ENCODE results near the gene HPD. TPM values are rescaled to one million over a fixed set of nuclear protein-coding genes. Genes with fewer than 3 reads are reported as not detected.

Gene HPD
- total RNA-seq, 1 donor from 2014 or later: 1.3 TPM

GRCh38 chr12:121831571-121832245, 27.0 kb downstream of the HPD start:
- no peak for DNase-seq (ENCODE audit: low spot score)
- intact Hi-C loops (cut with DNase I): no loop called here

GRCh38 chr12:121830588-121831265, 27.9 kb downstream of the HPD start:
- DNase-seq (ENCODE audit: low spot score): no peak
- intact Hi-C loops (cut with DNase I): no loop called here

DNA sequence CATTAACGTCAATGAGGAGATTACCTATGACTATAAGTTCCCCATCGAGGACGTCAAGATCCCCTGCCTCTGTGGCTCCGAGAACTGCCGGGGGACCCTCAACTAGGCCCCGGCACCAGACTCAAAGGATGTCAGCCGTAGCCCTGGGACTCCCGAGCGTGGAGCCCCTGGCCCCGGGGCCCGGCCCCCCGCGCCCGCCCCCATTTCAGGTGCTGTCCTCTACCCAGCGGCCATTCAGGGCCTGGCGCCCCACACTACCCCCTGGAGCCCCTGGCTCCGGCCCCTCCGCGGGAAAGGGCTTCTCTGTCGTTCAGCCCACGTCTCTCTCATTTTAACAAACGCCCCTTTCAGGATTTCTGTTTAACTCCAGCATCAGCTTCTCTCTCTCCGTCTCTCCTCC, 28.5 kb downstream of the HPD start:
- intact Hi-C loops (cut with DNase I): no loop called here
- DNase-seq (ENCODE audit: low spot score): no peak

GRCh38 chr12:121829250-121829918, 29.3 kb downstream of the HPD start:
- DNase-seq (ENCODE audit: low spot score): no peak
- intact Hi-C loops (cut with DNase I): no loop called here

GRCh38 chr12:121828826-121829225, 29.8 kb downstream of the HPD start:
- intact Hi-C loops (cut with DNase I): no loop called here
- DNase-seq (ENCODE audit: low spot score): no peak

DNA sequence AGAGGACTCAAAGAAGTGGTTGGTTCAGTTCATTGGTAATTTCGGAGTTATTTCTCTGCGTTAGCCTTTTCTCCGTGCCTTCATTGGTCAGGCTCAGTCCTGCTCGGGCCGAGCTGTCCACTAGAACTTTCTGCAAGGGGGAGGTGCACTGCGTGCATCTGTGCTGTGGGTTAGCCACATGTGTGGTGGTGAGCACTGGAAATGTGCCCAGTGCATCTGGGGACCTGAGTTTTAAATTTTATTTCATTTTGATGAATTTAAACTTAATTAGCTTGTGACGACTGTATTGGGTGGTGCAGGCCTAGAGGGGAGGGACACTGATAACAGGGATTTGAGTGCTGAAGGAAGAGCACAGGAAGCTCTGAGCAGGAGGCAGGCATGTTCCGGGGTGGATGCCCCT, 30.4 kb downstream of the HPD start:
- no peak for DNase-seq (ENCODE audit: low spot score)

GRCh38 chr12:121827351-121828099, 31.1 kb downstream of the HPD start:
- DNase-seq (ENCODE audit: low spot score): no peak
- intact Hi-C loops (cut with DNase I): no loop called here

More for the DNA sequence above, 30.4 kb downstream of the HPD start:
- intact Hi-C loops (cut with DNase I): no loop called here

DNA sequence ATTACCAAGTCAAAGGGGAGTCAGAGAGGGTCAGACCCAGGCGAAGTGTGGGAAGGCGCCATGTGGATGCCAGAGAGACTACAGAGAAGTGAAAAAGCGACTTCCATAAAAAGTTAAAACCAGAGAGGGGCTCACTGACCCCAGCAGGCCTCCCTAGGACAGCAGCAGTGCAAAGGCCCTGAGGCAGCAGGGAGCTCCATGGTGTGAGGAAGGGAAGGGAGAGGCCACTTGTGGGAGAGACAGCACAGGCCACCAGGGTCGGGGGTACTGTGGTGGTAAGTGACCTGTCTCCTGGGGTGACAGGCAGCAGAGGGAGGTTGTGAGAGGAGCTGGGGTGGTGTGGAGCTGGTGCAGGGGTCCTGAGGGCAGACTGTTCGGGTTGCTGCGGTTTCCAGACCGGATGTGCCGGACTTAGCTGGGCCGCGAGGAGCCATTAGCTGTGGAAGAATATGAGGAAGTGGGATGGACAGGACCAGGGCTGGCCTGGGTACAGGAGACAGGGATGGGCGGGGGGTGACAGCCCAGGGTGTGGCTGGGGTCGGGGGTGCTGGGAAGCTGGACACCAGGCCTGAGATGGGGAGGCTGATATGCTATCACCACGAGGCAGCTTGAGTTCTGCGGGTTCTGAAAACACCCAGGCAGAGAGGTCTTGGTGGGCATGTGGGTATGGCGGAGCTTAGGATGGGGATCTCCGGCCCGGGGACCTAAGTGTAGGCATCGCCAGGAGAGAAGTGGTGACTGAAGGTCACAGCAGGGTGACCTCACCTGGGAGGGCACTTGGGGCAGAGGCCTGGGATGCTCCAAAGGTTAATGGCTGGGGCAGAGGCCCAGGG, 32.1 kb downstream of the HPD start:
- no peak for DNase-seq (ENCODE audit: low spot score)
- intact Hi-C loops (cut with DNase I): no loop called here

DNA sequence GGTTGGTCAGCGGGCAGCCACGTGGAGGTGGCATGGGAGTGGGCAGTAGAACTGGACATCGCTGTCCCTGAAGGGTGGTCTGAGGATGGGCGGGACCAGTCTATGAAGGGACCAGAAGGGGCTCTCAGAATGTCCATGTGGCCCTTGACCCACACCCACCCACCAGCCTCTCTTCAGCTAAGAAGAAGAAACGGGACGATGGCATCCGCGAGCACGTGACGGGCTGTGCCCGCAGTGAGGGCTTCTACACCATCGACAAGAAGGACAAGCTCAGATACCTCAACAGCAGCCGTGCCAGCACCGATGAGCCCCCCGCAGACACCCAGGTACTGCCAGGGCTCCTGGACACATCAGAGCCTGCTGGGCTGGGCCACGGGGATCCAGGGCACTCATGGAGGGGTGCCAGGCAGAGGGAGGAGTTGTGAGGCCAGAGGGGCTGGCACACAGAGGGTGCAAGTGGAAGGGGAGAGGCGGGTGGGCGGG, 33.6 kb downstream of the HPD start:
- intact Hi-C loops (cut with DNase I): no loop called here
- no peak for DNase-seq (ENCODE audit: low spot score)

DNA sequence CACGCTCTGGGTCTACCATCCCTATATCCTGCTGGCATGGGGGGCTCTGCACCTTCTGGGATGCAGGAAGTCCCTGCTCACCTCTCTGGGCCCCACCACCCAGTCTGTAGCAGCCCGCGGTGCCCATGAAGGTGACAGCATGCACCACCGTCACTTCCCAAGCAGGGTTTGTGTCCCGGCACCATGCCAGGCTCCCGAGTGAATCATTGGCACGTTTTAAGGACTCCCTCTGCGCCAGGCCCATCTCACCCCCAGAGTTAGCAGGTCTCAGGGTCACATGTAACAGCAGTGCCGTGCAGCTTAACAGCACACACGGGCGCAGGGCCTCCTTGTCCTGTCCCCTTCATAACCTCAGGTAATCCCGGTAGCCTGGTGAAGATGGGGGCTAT, 34.9 kb downstream of the HPD start:
- intact Hi-C loops (cut with DNase I): no loop called here
- DNase-seq (ENCODE audit: low spot score): no peak

DNA sequence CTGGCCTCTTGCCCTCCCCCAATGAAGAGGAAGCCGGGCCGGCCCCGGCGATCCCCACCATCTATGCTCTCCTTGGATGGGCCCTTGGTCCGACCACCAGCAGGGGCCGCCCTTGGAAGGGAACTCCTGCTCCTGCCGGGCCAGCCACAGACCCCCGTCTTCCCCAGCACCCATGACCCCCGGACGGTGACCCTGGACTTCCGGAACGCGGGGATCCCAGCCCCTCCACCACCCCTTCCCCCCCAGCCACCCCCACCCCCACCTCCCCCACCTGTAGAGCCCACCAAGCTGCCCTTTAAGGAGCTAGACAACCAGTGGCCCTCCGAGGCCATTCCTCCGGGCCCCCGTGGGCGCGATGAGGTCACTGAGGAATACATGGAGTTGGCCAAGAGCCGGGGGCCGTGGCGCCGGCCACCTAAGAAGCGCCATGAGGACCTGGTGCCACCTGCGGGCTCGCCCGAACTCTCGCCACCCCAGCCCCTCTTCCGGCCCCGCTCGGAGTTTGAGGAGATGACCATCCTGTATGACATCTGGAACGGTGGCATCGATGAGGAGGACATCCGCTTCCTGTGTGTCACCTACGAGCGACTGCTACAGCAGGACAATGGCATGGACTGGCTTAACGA, 35.4 kb downstream of the HPD start:
- no peak for DNase-seq (ENCODE audit: low spot score)

DNA sequence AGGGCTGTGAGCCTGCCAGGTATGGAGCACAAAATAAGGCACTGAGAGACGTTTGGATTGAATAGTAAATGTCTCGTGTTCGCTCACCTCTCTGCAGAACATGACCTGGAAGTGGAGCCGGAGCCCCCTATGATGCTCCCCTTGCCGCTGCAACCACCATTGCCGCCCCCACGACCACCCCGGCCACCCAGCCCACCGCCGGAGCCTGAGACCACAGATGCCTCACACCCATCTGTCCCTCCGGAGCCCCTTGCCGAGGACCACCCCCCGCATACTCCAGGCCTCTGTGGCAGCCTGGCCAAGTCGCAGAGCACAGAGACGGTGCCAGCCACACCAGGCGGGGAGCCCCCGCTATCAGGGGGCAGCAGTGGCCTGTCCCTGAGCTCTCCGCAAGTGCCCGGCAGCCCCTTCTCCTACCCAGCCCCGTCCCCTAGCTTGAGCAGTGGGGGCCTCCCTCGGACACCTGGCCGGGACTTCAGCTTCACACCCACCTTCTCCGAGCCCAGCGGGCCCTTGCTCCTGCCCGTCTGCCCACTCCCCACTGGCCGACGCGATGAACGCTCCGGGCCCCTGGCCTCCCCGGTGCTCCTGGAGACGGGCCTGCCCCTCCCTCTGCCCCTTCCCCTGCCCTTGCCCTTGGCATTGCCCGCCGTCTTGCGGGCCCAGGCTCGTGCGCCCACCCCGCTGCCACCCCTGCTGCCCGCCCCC, 36.1 kb downstream of the HPD start:
- intact Hi-C loops (cut with DNase I): no loop called here
- no peak for DNase-seq (ENCODE audit: low spot score)

More for the DNA sequence above, 35.4 kb downstream of the HPD start:
- intact Hi-C loops (cut with DNase I): no loop called here

GRCh38 chr12:121820056-121820455, 38.6 kb downstream of the HPD start:
- intact Hi-C loops (cut with DNase I): no loop called here

DNA sequence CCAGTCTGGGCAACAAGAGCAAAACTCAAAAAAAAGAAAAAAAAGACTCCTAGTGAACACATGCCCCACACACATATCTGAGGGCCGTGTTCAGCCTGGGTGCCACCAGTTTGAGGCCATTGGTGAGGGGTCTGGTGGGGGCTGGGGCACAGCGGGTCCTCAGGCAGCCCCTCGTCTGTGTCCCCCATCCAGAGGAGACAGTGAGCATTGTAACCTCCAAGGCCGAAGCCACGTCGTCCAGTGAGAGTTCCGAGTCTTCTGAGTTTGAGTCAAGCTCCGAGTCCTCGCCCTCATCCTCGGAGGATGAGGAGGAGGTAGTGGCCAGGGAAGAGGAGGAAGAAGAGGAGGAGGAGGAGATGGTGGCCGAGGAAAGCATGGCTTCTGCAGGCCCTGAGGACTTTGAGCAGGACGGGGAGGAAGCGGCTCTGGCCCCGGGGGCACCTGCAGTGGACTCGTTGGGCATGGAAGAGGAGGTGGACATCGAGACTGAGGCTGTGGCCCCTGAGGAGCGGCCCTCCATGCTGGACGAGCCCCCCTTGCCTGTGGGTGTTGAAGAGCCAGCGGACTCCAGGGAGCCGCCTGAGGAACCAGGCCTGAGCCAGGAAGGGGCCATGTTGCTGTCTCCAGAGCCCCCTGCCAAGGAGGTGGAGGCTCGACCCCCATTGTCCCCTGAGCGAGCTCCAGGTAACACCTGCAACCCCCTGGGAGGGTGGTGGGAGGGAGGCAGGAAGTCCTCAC, 39.3 kb downstream of the HPD start:
- intact Hi-C loops (cut with DNase I): no loop called here
- no peak for DNase-seq (ENCODE audit: low spot score)

More at GRCh38 chr12:121820056-121820455, 38.6 kb downstream of the HPD start:
- no peak for DNase-seq (ENCODE audit: low spot score)

DNA sequence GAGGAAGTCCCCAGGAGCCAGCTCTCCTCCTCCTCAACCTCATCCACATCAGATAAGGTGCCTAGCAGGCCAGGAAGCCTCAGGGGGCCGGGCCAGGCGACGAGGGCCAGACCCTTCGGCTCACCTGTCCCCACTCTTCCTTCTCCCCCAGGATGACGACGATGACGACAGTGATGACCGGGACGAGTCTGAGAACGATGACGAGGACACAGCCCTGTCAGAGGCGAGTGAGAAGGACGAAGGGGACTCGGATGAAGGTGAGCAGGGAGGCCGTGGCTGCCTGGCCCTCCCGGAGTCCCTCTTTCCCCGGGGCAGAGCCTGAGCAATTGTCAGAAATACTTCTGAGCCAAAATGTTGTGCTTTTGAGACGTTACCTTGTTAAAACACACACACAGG, 41.0 kb downstream of the HPD start:
- no peak for DNase-seq (ENCODE audit: low spot score)
- intact Hi-C loops (cut with DNase I): no loop called here

DNA sequence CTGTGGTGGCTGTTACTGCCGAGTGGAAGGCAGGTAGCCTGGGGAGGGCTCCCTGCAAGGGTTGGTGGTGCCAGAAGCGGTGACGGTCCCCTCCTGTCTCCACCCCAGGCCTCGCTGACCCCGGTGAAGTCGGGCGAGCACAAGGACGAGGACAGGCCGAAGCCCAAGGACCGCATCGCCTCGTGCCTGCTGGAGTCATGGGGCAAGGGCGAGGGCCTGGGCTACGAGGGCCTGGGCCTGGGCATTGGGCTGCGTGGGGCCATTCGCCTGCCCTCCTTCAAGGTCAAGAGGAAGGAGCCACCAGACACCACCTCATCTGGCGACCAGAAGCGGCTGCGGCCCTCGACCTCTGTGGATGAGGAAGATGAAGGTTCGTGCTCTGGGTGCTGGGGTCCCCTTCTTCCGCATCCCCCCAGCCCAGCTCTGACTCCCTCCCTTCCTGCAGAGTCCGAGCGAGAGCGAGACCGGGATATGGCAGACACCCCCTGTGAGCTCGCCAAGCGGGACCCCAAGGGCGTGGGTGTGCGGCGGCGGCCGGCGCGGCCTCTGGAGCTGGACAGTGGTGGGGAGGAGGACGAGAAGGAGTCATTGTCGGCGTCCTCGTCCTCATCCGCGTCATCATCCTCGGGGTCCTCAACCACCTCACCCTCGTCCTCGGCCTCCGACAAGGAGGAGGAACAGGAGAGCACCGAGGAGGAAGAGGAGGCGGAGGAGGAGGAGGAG, 41.6 kb downstream of the HPD start:
- DNase-seq (ENCODE audit: low spot score): no peak
- intact Hi-C loops (cut with DNase I): no loop called here

GRCh38 chr12:121815263-121815662, 43.4 kb downstream of the HPD start:
- intact Hi-C loops (cut with DNase I): no loop called here
- no peak for DNase-seq (ENCODE audit: low spot score)

Measured in cardiac septum (tissue), 1 donor.